Endothelial cell of umbilical vein (primary cell): ENCODE results near the gene ENPP5. TPM values are rescaled to one million over a fixed set of nuclear protein-coding genes. Genes with fewer than 3 reads are reported as not detected.

Source experiments
- BruUV-seq: library from RNA; stranded (reverse); fragments of 400-500 nt; replicated peaks from 2 replicates; lab custom pipeline; 2021; lab: Mats Ljungman, UMichigan
- CTCF ChIA-PET: fragments of 300-600, 350-600 bp; sonication (Branson Sonifier 250); formaldehyde crosslinking; loops from one replicate; lab custom pipeline; 2021; ENCODE audit warnings: antibody characterized with exemption, inconsistent platforms; lab: Charles Lee
- POLR2A ChIA-PET: fragments of 300-600, 350-600 bp; sonication (Branson Sonifier 250); formaldehyde crosslinking; loops from one replicate; lab custom pipeline; 2021; ENCODE audit warnings: antibody characterized with exemption, inconsistent platforms; lab: Charles Lee
- DNase-seq: peaks from one replicate; pipeline ENCODE4 v3.0.0-alpha.2; 2011; ENCODE audit warnings: low read depth, low spot score
- FAIRE-seq: peaks from 2 replicates; lab custom pipeline; 2011; peaks lifted over from hg19 to GRCh38; lab: Jason Lieb, UNC
- H2AFZ ChIP-seq: 2 replicates; pipeline ENCODE4 v1.6.0; 2012; ENCODE audit warnings: low read depth, low read length, control low read depth, inconsistent platforms
- H3K27ac ChIP-seq: 2 replicates; pipeline ENCODE4 v1.5.1; 2011; ENCODE audit warnings: low read depth, mild to moderate bottlenecking, control low read depth, low read length, moderate library complexity; ENCODE audit not compliant: insufficient read depth
- H3K27me3 ChIP-seq, 2 experiments: 2 replicates each; pipeline versions ENCODE4 v1.6.0 to v1.6.1; 2011; ENCODE audit warnings: low read length in 2 of 2, mixed read lengths in 1 of 2; ENCODE audit not compliant: control insufficient read depth in 2 of 2, insufficient read depth in 2 of 2
- H3K36me3 ChIP-seq, 2 experiments: 2 replicates in 1 of 2; 3 replicates in 1 of 2; pipeline ENCODE4 v1.5.1; 2011; ENCODE audit warnings: low read length in 2 of 2, mild to moderate bottlenecking in 1 of 2, moderate library complexity in 1 of 2; ENCODE audit not compliant: control insufficient read depth in 2 of 2, insufficient read depth in 2 of 2; ENCODE audit errors: extremely low read depth in 1 of 2
- H3K4me1 ChIP-seq: 3 replicates; pipeline ENCODE4 v1.5.1; 2011; ENCODE audit warnings: mild to moderate bottlenecking, low read length; ENCODE audit not compliant: control insufficient read depth, insufficient read depth; ENCODE audit errors: extremely low read depth
- H3K4me2 ChIP-seq: 2 replicates; pipeline ENCODE4 v1.6.1; 2011; ENCODE audit warnings: low read length, control low read depth, mixed read lengths; ENCODE audit not compliant: insufficient read depth
- H3K4me3 ChIP-seq, 3 experiments: fragments of 200-600 bp in 1 of 3; sonication (generic), shearing (Covaris generic) in 1 of 3; replicated peaks in 1 of 3; 2 replicates each; pipeline ENCODE4 v1.5.1; 2011 to 2016; ENCODE audit warnings: control low read depth in 3 of 3, low read length in 3 of 3, mild to moderate bottlenecking in 2 of 3, inconsistent platforms in 1 of 3, low read depth in 1 of 3, moderate library complexity in 1 of 3; ENCODE audit not compliant: insufficient read depth in 1 of 3
- H3K79me2 ChIP-seq: 2 replicates; pipeline ENCODE4 v1.6.0; 2012; ENCODE audit warnings: low read length, inconsistent platforms; ENCODE audit not compliant: control insufficient read depth, insufficient read depth
- H3K9ac ChIP-seq: replicated peaks from 2 replicates; pipeline ENCODE3; 2011; ENCODE audit warnings: low read length, control low read depth; ENCODE audit not compliant: insufficient read depth; ENCODE audit errors: extremely low read depth
- H3K9me1 ChIP-seq: replicated peaks from 3 replicates; pipeline ENCODE4 v1.6.0; 2011; ENCODE audit warnings: mild to moderate bottlenecking, low read length; ENCODE audit not compliant: control insufficient read depth, insufficient read depth; ENCODE audit errors: extremely low read depth
- H3K9me3 ChIP-seq: replicated peaks from 2 replicates; pipeline ENCODE4 v1.5.1; 2012; ENCODE audit warnings: low read length, inconsistent platforms; ENCODE audit not compliant: control insufficient read depth, insufficient read depth
- H4K20me1 ChIP-seq: replicated peaks from 2 replicates; pipeline ENCODE3; 2011; ENCODE audit warnings: mild to moderate bottlenecking, low read length; ENCODE audit not compliant: control insufficient read depth, insufficient read depth; ENCODE audit errors: extremely low read depth
- CTCF ChIP-seq, 2 donors: IDR thresholded peaks; 1 replicate in 1 of 2; 2 replicates in 1 of 2; pipeline ENCODE4 v1.5.1; 2011; ENCODE audit warnings: low read length in 2 of 2, mild to moderate bottlenecking in 2 of 2, moderate library complexity in 2 of 2, control low read depth in 1 of 2, inconsistent platforms in 1 of 2, low read depth in 1 of 2; ENCODE audit not compliant: insufficient read depth in 1 of 2; ENCODE audit errors: extremely low read depth in 1 of 2
- EZH2 ChIP-seq: IDR thresholded peaks from 2 replicates; pipeline ENCODE4 v1.6.1; 2012; ENCODE audit warnings: borderline replicate concordance, low read depth, mild to moderate bottlenecking, moderate library complexity, low read length, inconsistent platforms; ENCODE audit not compliant: severe bottlenecking
- FOS ChIP-seq: IDR thresholded peaks from 2 replicates; pipeline ENCODE4 v1.6.1; 2011; ENCODE audit warnings: mild to moderate bottlenecking, low read length, moderate library complexity, borderline replicate concordance; ENCODE audit not compliant: insufficient read depth
- GATA2 ChIP-seq: IDR thresholded peaks from 2 replicates; pipeline ENCODE4 v1.7.0; 2011; ENCODE audit warnings: low read depth, mild to moderate bottlenecking, moderate library complexity, mixed read lengths, low read length; ENCODE audit not compliant: insufficient read length, insufficient read depth
- JUN ChIP-seq: IDR thresholded peaks from 2 replicates; pipeline ENCODE4 v1.6.1; 2011; ENCODE audit warnings: borderline replicate concordance, low read depth; ENCODE audit not compliant: insufficient read length, insufficient read depth
- MAX ChIP-seq: IDR thresholded peaks from 2 replicates; pipeline ENCODE4 v1.6.1; 2011; ENCODE audit not compliant: insufficient read depth, insufficient read length
- MYC ChIP-seq: IDR thresholded peaks from one replicate; pipeline ENCODE4 v1.6.1; 2011; ENCODE audit warnings: mild to moderate bottlenecking, low read depth, low read length
- POLR2A ChIP-seq: IDR thresholded peaks from 2 replicates; pipeline ENCODE4 v1.6.1; 2012; ENCODE audit warnings: low read depth, mild to moderate bottlenecking, control low read depth, low read length
- POLR2AphosphoS5 ChIP-seq: IDR thresholded peaks from 2 replicates; pipeline ENCODE4 v1.6.1; 2012; ENCODE audit warnings: low read depth, mild to moderate bottlenecking, control low read depth, low read length, moderate library complexity; ENCODE audit not compliant: insufficient read depth
- dilution Hi-C: fragments of 300-500 bp; cut with MboI; formaldehyde crosslinking; loops from one replicate; pipeline ENCODE4 v1.15.0; 2019; ENCODE audit warnings: low sequenced_read_pairs; ENCODE audit not compliant: extremely low pct_ligation_motif_present
- intact Hi-C: fragments of 100-400 bp; cut with micrococcal nuclease; formaldehyde crosslinking; loops from one replicate; pipeline ENCODE4 v1.10.0; 2022
- polyA plus RNA-seq, 4 experiments: library from polyadenylated mRNA; depleted of rRNA in 3 of 4; stranded (reverse) in 3 of 4; unstranded in 1 of 4; fragments of >200 nt; gene quantifications; 2 replicates each; pipeline versions ENCODE4 v1.2.1 to v1.2.3, GENCODE V29; 2011 to 2012; ENCODE audit warnings: missing spikeins in 1 of 4
- total RNA-seq: library from RNA; stranded (reverse); gene quantifications from 2 replicates; pipeline ENCODE4 v1.2.3, GENCODE V29; 2021

The ENPP5 gene
- total and polyA plus RNA-seq, 2 donors (not counting 3 experiments of a cell fraction or from before 2014, with no cell fraction given), result not detected

- dilution Hi-C loops, result no loop called here
- Histone ChIP-seq H3K4me3 (no peak overlapping the region), H3K9me3 (no peaks in the 10 kb centered on the region), H3K79me2 (no peaks in the 10 kb centered on the region), H3K9me1 (no peaks in the 10 kb centered on the region), H3K9ac (no peak overlapping the region), H3K27me3 (peaks cover 0 to 2% of the 10 kb centered on the region in 2 experiments), H3K27ac (no peak overlapping the region), H4K20me1 (no peaks in the 10 kb centered on the region), H3K36me3 (no peaks in the 10 kb centered on the region), H3K4me1 (no peaks in the 10 kb centered on the region), H3K4me2 (no peak overlapping the region), H2AFZ (no peak overlapping the region)
- no peak for FAIRE-seq
- no peak for TF ChIP-seq POLR2A
- no peak for TF ChIP-seq MAX
- no peak for TF ChIP-seq POLR2AphosphoS5
- TF ChIP-seq GATA2, result no peak
- BruUV-seq, result no TSS peak
- ChIA-PET POLR2A (no interaction called here), CTCF (no interaction called here)
- no peak for DNase-seq
- intact Hi-C loops, result no loop called here
Observed at GRCh38 chr6:46210294-46210693, 39.5 kb upstream of the ENPP5 start.

GRCh38 chr6:46208303-46208702 lies 37.5 kb upstream of the ENPP5 start:
- Histone ChIP-seq H3K4me1 (no peaks in the 10 kb centered on the region), H3K27me3 (no peaks in the 10 kb centered on the region), H3K4me3 (no peak overlapping the region), H3K9ac (no peak overlapping the region), H3K36me3 (no peaks in the 10 kb centered on the region), H3K9me3 (no peaks in the 10 kb centered on the region), H3K9me1 (no peaks in the 10 kb centered on the region), H3K27ac (no peak overlapping the region), H2AFZ (no peak overlapping the region), H3K79me2 (no peaks in the 10 kb centered on the region), H3K4me2 (no peak overlapping the region), H4K20me1 (no peaks in the 10 kb centered on the region)
- BruUV-seq, result no TSS peak
- intact Hi-C loops (no loop called here), dilution Hi-C loops (no loop called here)
- FAIRE-seq (no peak), DNase-seq (no peak)
- TF ChIP-seq POLR2AphosphoS5 (no peak), EZH2 (no peak), FOS (no peak), MYC (no peak), POLR2A (no peak), CTCF (IDR thresholded peaks at IDR 0.05; ENCODE audit: extremely low read depth in 1 of 2, insufficient read depth in 1 of 2, low read depth in 1 of 2, low read length in 2 of 2) (no peak), JUN (no peak), MAX (no peak), GATA2 (no peak)
- CTCF ChIA-PET, result interaction anchor here (0.9 to 2.9 kb wide), 3 partner anchors 9 to 118 kb away, joined by 3 to 17 read pairs (median 4); no protein-coding TSS in a partner anchor
- POLR2A ChIA-PET, result no interaction called here
